ENCODE results near the gene HEXA.

GRCh38 chr15:72372361-72372760 lies 3.5 kb downstream of the HEXA start:
- TF ChIP-seq, protein P1, sequence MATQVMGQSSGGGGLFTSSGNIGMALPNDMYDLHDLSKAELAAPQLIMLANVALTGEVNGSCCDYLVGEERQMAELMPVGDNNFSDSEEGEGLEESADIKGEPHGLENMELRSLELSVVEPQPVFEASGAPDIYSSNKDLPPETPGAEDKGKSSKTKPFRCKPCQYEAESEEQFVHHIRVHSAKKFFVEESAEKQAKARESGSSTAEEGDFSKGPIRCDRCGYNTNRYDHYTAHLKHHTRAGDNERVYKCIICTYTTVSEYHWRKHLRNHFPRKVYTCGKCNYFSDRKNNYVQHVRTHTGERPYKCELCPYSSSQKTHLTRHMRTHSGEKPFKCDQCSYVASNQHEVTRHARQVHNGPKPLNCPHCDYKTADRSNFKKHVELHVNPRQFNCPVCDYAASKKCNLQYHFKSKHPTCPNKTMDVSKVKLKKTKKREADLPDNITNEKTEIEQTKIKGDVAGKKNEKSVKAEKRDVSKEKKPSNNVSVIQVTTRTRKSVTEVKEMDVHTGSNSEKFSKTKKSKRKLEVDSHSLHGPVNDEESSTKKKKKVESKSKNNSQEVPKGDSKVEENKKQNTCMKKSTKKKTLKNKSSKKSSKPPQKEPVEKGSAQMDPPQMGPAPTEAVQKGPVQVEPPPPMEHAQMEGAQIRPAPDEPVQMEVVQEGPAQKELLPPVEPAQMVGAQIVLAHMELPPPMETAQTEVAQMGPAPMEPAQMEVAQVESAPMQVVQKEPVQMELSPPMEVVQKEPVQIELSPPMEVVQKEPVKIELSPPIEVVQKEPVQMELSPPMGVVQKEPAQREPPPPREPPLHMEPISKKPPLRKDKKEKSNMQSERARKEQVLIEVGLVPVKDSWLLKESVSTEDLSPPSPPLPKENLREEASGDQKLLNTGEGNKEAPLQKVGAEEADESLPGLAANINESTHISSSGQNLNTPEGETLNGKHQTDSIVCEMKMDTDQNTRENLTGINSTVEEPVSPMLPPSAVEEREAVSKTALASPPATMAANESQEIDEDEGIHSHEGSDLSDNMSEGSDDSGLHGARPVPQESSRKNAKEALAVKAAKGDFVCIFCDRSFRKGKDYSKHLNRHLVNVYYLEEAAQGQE (IDR thresholded peaks at IDR 0.05; ENCODE audit: borderline replicate concordance): no peak
- TF ChIP-seq, protein P2, sequence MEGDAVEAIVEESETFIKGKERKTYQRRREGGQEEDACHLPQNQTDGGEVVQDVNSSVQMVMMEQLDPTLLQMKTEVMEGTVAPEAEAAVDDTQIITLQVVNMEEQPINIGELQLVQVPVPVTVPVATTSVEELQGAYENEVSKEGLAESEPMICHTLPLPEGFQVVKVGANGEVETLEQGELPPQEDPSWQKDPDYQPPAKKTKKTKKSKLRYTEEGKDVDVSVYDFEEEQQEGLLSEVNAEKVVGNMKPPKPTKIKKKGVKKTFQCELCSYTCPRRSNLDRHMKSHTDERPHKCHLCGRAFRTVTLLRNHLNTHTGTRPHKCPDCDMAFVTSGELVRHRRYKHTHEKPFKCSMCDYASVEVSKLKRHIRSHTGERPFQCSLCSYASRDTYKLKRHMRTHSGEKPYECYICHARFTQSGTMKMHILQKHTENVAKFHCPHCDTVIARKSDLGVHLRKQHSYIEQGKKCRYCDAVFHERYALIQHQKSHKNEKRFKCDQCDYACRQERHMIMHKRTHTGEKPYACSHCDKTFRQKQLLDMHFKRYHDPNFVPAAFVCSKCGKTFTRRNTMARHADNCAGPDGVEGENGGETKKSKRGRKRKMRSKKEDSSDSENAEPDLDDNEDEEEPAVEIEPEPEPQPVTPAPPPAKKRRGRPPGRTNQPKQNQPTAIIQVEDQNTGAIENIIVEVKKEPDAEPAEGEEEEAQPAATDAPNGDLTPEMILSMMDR (IDR thresholded peaks at IDR 0.05; ENCODE audit: poor library complexity, severe bottlenecking): no peak
- TF ChIP-seq EZH2 (IDR thresholded peaks at IDR 0.05; ENCODE audit: borderline replicate concordance, insufficient read depth, low read length, poor library complexity, severe bottlenecking): no peak
- no peak for TF ChIP-seq SMC3 (conservative IDR thresholded peaks at IDR 0.05; ENCODE audit: poor library complexity)
- no peak for TF ChIP-seq POLR2AphosphoS5 (IDR thresholded peaks at IDR 0.05)
- TF ChIP-seq RAD21 (conservative IDR thresholded peaks at IDR 0.05): no peak

Measured in neural cell (in vitro differentiated cells).